Stimulated activated CD4-positive, alpha-beta T cell treated with anti-CD3 and anti-CD28 coated beads, Interleukin-1b, Interleukin-23, amount 100 ng/mL, for 24 hours (primary cell): ENCODE results near the gene RAB33A.

Experiments
- DNase-seq, 4 experiments: peaks; one replicate each; pipeline ENCODE4 v3.0.0-alpha.2; 2020; ENCODE audit warnings: low read depth in 4 of 4, low spot score in 1 of 4

Gene RAB33A

GRCh38 chrX:130171446-130172126, at the start of gene RAB33A:
RAB33A (plus strand) TSS chrX:130171962; CDS start chrX:130172063, 101 bp downstream.
- DNase-seq = no peak

GRCh38 chrX:130124577-130124976, 47.2 kb upstream of the RAB33A start:
- no peak for DNase-seq

DNA sequence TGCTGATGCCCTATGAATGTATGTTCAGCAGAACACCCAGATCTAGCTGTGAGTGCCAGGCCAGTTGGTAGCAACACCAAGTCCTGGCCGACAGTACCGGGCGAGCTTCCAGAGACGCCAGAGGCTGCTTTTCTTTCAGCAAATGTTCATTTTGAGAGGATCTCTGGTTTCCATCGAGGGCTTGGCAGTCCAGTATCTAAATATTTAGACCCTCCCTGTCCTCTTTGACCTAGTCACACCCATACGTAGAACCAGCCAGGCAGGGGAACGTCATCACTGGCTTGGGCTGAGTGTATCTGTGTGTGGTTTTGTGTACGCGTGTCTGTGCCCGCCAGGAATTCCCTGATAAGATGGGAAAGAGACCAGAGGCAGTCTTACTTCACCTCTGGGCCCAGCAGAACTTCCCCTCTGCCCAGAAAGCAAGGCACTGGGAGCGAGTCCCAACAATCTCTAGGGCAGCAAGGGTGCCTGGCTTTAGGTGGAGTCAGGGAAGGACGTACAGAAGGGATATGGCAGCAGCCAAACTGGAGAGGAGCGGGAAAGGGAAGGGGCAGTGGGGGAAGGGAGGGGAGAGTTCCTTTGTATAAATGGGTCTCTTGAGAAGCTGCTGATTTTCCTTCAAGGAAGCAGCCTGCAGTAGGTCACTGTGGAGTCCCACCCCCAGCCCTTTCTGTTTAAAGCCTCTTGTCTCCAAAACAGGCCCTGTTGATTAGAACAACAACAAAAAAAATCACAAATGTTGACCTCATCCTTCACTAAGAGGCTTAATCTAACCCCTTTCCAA, 46.5 kb upstream of the RAB33A start:
- DNase-seq = no peak

GRCh38 chrX:130130990-130131389, 40.8 kb upstream of the RAB33A start:
- no peak for DNase-seq

DNA sequence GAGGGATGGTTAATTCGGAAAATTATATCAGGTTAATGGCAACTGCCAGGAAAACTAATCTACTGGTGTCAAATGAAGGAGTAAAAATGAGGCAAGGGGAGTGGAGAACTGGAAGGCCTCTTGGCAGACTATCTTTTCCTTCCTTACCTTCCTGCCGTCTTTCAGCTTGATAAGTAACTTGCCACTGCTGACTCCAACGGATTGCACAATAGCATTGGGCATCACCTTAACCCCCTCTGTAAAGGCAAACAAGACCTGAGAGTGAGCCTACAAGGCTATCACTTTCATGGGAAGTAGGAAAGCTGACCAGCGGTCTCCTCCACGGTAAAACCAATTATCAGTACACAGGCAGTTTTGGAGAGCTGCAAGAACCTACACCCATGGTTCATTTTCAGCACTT, 35.3 kb upstream of the RAB33A start:
- DNase-seq = no peak

GRCh38 chrX:130136961-130137360, 34.8 kb upstream of the RAB33A start:
- DNase-seq = no peak

GRCh38 chrX:130139474-130140201, 32.1 kb upstream of the RAB33A start:
- DNase-seq = no peak

GRCh38 chrX:130144509-130144908, 27.3 kb upstream of the RAB33A start:
- no peak for DNase-seq

GRCh38 chrX:130145123-130145522, 26.6 kb upstream of the RAB33A start:
- no peak for DNase-seq

- DNase-seq = no peak
Measured at GRCh38 chrX:130147631-130148030, 24.1 kb upstream of the RAB33A start.

DNA sequence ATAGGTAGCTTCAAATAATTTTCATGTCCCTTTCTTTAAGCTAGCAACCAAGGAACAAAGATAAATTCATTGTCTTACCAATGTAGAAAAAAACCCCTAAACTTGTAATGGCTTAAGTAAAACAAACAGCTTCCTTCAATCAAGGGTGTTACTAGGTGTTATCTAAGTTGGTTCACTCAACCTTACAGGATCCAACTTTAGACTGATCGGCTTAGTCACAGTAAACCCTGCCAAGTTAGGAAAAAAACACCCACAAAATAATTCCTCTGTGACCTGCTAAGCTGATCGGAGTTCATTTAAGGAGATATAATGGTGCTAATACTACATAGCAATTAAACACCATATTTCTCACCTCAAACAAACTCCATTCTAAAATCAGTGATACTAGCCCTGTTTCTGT, 16.2 kb upstream of the RAB33A start:
- no peak for DNase-seq

GRCh38 chrX:130158311-130158710, 13.5 kb upstream of the RAB33A start:
- no peak for DNase-seq

- no peak for DNase-seq
Measured at GRCh38 chrX:130159776-130160175, 12.0 kb upstream of the RAB33A start.

DNA sequence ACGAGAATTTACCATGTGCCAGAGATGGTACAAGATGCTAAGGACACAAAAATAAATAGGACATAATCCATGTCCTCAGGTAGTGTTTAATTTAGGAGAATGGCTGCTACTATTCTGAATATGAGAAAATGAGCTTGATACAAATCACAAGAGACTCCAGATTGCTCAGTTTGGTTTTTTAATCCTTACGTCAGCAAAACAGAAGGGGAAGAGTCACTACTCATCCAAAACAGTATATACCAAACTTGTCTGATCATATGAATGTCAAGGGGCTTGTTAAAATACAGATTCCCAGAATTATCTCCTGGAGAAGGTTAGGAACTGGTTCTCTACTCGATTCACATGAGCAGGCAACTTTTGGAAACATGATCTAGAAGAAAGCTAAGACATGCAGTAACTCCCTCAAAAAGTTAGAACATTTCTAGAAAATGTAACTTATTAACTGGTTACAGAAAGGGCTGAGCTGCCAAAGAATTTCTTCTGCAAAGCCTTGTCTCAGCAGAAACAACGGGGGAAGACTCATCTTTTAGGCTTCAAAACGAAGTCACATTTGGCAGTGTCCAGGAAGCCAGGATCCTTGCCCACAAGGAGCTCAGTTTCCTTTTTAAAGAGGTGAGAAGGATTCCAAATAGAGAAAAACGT, 9.5 kb upstream of the RAB33A start:
- no peak for DNase-seq

DNA sequence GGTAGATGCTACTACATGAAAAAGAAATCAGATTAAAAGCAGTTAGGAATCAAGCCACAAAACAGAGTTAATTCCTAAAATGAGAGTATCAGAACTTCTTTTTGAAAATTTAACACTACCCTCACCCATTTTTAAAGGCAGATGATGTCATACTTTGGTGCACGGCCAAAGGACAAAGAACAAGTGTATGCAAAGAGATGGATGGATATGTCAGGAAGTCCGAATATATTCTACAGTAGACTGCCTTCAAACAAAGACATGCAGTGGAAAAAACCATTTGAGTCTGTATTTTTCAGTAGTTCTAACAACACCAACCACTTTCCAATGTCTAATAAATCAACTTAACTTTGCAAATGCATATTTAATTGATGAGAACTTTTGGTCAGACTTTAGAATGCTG, 8.4 kb upstream of the RAB33A start:
- no peak for DNase-seq

DNA sequence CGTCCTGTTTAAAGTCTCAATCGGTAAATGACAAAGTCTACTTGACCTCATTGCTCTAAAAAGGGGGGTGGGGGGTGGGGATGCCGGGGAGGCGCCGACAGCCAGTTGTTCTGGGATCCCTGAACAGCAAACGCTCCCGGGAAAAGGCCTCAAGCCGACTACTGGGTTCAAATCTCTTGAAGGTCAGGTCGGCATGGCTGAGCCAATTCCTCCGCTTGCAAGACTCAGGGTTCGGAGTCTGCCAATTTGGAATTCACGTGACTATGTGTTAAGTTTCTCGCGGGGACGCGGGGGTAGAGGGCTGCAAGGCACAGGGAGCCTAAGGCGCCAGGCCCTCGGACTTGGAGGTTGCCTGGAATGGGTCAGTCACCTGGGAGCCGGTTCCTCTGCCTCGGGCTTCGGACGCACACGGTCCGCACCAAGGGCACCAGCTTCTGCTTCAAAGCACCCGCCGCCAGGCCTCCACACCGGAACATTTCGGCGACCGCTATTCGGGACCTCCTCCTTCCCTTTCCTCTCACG, 6.5 kb upstream of the RAB33A start:
- DNase-seq = no peak

DNA sequence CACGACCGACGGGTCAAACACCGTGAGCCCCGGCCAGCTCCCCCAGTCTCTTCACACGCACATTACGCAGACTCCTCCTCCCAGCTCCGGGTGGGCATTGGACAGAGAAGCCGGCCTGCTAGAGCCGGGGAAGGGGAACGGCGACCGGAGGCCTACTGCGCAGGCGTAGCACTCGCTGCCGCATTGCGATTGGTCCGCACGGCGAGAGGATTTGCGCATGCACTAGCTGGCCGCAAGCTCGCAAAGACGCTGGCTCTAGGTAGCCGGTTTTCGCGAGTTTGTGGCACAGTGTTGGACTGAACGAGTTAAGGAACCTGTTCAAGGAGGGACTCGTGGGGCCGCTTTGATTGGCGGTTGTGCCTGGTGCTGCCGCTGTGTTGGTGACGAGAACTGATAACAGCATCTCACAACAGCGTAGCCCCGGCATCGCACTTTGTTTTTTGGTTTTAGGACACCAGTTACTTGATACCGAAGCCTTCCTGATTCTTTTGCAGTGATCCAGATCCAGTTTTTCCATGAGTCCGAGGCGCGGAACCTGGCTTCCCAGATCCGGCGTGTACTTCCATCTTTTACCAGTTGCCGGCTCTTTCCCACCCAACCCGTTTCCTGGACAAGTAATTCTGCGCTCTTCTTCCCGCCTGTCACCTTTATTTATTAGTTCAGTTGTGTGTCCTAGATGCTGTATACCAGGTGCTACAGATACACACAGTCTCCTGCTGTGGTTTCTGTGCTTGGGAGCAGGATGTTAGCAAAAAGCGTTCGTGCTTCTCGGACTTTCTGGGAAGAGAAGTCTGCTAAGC, 5.9 kb upstream of the RAB33A start, which contains the start of gene AIFM1:
TSS of gene AIFM1 (minus strand) at position 139 of the 800 bp plus-strand sequence. CDS start 185 bp downstream, outside the sequence.
- peak; percentile 49 to 81 (median 65) for DNase-seq

- no peak for DNase-seq
Measured at GRCh38 chrX:130166503-130166777, 5.3 kb upstream of the RAB33A start.

- no peak for DNase-seq
Measured at GRCh38 chrX:130167040-130167439, 4.7 kb upstream of the RAB33A start.

- peak in 2 of 4 experiments; percentile 32 to 56 for DNase-seq
Measured at GRCh38 chrX:130170752-130171445, 863 bp upstream of the RAB33A start.
